ENCODE data around the gene CFAP77.

DNA sequence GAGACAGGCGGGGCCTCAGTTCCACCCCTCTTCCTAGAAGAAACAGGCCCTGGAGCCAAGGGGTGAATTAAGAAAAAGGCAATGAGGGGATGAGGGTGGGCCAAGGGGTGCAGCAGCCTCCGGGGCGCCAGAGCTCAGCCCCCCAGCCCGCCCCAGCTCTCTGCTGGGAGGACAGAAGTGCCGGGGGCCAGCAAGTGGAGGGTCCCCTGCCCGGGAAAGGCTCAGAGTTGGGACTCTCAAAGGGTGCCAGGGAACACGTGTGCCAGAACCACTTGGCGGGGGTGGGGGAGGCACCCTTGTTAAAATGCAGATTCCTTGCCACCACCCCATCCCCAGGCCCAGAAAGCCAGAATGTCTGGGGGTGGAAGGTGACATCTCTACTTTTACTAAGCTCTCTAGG is 104.8 kb downstream of the CFAP77 start:
- TF ChIP-seq, protein P1, sequence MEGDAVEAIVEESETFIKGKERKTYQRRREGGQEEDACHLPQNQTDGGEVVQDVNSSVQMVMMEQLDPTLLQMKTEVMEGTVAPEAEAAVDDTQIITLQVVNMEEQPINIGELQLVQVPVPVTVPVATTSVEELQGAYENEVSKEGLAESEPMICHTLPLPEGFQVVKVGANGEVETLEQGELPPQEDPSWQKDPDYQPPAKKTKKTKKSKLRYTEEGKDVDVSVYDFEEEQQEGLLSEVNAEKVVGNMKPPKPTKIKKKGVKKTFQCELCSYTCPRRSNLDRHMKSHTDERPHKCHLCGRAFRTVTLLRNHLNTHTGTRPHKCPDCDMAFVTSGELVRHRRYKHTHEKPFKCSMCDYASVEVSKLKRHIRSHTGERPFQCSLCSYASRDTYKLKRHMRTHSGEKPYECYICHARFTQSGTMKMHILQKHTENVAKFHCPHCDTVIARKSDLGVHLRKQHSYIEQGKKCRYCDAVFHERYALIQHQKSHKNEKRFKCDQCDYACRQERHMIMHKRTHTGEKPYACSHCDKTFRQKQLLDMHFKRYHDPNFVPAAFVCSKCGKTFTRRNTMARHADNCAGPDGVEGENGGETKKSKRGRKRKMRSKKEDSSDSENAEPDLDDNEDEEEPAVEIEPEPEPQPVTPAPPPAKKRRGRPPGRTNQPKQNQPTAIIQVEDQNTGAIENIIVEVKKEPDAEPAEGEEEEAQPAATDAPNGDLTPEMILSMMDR (IDR thresholded peaks at IDR 0.05; ENCODE audit: insufficient read depth, low read length), result no peak
- TF ChIP-seq, protein P2, sequence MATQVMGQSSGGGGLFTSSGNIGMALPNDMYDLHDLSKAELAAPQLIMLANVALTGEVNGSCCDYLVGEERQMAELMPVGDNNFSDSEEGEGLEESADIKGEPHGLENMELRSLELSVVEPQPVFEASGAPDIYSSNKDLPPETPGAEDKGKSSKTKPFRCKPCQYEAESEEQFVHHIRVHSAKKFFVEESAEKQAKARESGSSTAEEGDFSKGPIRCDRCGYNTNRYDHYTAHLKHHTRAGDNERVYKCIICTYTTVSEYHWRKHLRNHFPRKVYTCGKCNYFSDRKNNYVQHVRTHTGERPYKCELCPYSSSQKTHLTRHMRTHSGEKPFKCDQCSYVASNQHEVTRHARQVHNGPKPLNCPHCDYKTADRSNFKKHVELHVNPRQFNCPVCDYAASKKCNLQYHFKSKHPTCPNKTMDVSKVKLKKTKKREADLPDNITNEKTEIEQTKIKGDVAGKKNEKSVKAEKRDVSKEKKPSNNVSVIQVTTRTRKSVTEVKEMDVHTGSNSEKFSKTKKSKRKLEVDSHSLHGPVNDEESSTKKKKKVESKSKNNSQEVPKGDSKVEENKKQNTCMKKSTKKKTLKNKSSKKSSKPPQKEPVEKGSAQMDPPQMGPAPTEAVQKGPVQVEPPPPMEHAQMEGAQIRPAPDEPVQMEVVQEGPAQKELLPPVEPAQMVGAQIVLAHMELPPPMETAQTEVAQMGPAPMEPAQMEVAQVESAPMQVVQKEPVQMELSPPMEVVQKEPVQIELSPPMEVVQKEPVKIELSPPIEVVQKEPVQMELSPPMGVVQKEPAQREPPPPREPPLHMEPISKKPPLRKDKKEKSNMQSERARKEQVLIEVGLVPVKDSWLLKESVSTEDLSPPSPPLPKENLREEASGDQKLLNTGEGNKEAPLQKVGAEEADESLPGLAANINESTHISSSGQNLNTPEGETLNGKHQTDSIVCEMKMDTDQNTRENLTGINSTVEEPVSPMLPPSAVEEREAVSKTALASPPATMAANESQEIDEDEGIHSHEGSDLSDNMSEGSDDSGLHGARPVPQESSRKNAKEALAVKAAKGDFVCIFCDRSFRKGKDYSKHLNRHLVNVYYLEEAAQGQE (IDR thresholded peaks at IDR 0.05; ENCODE audit: insufficient replicate concordance, low read depth), result no peak
- TF ChIP-seq POLR2AphosphoS5 (IDR thresholded peaks at IDR 0.05; ENCODE audit: low read depth) (no peak), GABPA (IDR thresholded peaks at IDR 0.05; ENCODE audit: low read depth) (no peak)
